DND-41 (cell line): ENCODE measurements around the gene PLGLB2.
"Not testable (repeated sequence)": the region's sequence is repeated elsewhere in the genome, so short reads cannot be mapped to it uniquely, and the experiment has no call there.

Experiments used
- ATAC-seq: fragments of 200-7000 bp; cut with Tn5 transposase; 3 replicates; pipeline ENCODE4 v1.9.1; 2021; ENCODE audit warnings: low read depth; ENCODE audit not compliant: insufficient read depth
- DNase-seq: peaks from one replicate; pipeline ENCODE4 v3.0.0-alpha.2; 2020
- H2AFZ ChIP-seq: 2 replicates; pipeline ENCODE4 v1.6.0; 2012; ENCODE audit warnings: low read depth, low read length
- H3K27ac ChIP-seq: 2 replicates; pipeline ENCODE4 v1.5.1; 2012; ENCODE audit warnings: low read length, inconsistent platforms
- H3K27me3 ChIP-seq: fragments of 200-600 bp; sonication (generic); 2 replicates; pipeline ENCODE4 v1.6.0; 2012; ENCODE audit warnings: low read length, mild to moderate bottlenecking, inconsistent platforms; ENCODE audit not compliant: insufficient read depth, poor library complexity
- H3K36me3 ChIP-seq: 2 replicates; pipeline ENCODE4 v1.5.1; 2012; ENCODE audit warnings: low read length, inconsistent platforms; ENCODE audit not compliant: insufficient read depth
- H3K4me1 ChIP-seq: 2 replicates; pipeline ENCODE4 v1.5.1; 2012; ENCODE audit warnings: mild to moderate bottlenecking, low read length; ENCODE audit not compliant: insufficient read depth
- H3K4me2 ChIP-seq: 2 replicates; pipeline ENCODE4 v1.6.0; 2012; ENCODE audit warnings: mild to moderate bottlenecking, moderate library complexity, low read length, inconsistent platforms; ENCODE audit not compliant: insufficient read depth
- H3K4me3 ChIP-seq, 2 experiments: fragments of 200-600 bp in 1 of 2; shearing (Covaris generic) in 1 of 2; 2 replicates each; pipeline ENCODE4 v1.5.1; 2012 to 2016; ENCODE audit warnings: inconsistent platforms in 2 of 2, low read length in 2 of 2, mild to moderate bottlenecking in 2 of 2, low read depth in 1 of 2, moderate library complexity in 1 of 2
- H3K79me2 ChIP-seq: 2 replicates; pipeline ENCODE4 v1.6.0; 2012; ENCODE audit warnings: low read length, inconsistent platforms; ENCODE audit not compliant: insufficient read depth
- H3K9ac ChIP-seq: 2 replicates; pipeline ENCODE4 v1.6.0; 2012; ENCODE audit warnings: low read depth, mild to moderate bottlenecking, inconsistent platforms, low read length, moderate library complexity
- H3K9me3 ChIP-seq: 2 replicates; pipeline ENCODE4 v1.5.1; 2012; ENCODE audit warnings: low read length, moderate library complexity, mild to moderate bottlenecking, inconsistent platforms; ENCODE audit not compliant: insufficient read depth, severe bottlenecking
- H4K20me1 ChIP-seq: 2 replicates; pipeline ENCODE4 v1.6.0; 2012; ENCODE audit warnings: low read length; ENCODE audit not compliant: insufficient read depth

Gene PLGLB2

DNA sequence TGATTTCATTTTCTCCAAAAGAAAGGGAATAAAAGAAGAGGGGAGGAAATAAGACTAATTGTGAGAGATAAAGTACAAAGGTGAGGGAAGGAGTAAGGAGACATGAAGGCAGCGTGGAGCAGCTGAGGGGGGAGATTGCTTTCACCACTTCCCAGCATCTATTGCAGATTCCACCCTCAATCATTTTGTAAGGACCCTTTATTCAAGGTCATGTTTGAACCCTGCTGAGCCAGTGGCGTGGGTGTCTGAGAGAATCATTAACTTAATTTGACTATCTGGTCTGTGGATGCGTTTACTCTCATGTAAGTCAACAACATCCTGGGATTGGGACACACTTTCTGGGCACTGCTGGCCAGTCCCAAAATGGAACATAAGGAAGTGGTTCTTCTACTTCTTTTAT, at the start of gene PLGLB2:
Gene PLGLB2 (plus strand): TSS at position 297 of the 400 bp plus-strand sequence. CDS start 67 bp downstream, at position 364.
- ATAC-seq, H3K79me2 ChIP-seq, H3K27ac ChIP-seq, H4K20me1 ChIP-seq, H3K4me1 ChIP-seq, H3K4me3 ChIP-seq, H3K9ac ChIP-seq, H3K27me3 ChIP-seq, H3K9me3 ChIP-seq, H2AFZ ChIP-seq, H3K4me2 ChIP-seq, H3K36me3 ChIP-seq, DNase-seq: not testable (repeated sequence)

DNA sequence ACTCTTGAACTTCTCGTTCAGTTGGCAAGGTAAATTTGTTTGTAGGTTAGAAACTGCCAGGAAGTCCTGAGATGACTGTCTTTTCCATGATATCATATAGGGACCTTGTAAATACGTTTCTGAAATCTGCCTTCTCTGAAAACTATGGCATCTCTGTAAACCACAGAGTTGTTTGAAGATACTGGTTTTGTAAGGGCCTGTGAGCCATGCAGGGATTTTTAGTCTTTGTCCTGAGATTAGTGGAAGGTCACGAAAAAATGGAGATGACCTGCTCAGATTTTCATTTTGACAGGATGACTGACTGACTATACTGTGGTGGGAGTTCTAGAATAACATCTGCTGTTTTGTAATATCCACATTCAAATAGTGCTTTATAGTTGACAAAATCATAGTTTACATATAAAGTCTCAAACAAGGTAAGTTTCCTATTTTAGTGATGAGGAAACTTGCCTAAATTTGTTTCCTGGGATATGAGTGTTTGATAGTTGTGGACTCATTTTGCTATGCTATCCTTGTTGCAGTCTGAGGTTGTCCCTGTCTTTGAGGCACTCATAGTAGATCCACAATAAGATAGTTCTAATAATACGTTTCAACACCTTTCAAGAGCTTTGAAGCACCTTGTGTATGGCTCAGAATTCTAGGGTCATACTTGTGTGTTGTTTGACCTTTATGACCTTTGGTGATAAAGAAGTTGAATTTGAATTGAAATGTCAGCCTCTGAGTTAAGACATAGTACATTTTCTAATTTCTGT, 43.1 kb upstream of the PLGLB2 start:
- H4K20me1 ChIP-seq, H3K36me3 ChIP-seq, H3K27ac ChIP-seq, H3K4me1 ChIP-seq, H3K4me3 ChIP-seq, H3K9me3 ChIP-seq, H2AFZ ChIP-seq, H3K9ac ChIP-seq, ATAC-seq, H3K79me2 ChIP-seq, H3K27me3 ChIP-seq, H3K4me2 ChIP-seq, DNase-seq: not testable (repeated sequence)

DNA sequence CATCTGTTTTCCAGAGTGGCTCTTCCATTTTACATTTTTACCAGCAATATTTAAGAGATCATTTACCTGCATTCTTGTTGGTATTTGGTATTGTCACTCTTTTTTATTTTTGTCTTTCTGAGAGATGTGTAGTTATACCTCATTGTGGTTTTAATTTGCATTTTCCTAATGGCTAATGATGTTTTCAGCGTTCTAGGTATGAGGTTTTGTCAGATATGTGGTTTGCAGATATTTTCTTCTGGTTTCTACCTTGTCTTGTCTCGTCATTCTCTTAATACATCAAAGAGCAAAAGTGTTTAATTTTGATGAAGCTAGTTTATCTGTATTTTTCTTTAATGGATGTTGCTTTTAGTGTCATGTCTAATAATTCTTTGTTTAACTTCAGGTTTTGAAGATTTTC, 39.5 kb upstream of the PLGLB2 start:
- not testable (repeated sequence) for H3K9me3 ChIP-seq, DNase-seq, H3K27me3 ChIP-seq, H3K4me1 ChIP-seq, H3K79me2 ChIP-seq, ATAC-seq, H2AFZ ChIP-seq, H3K27ac ChIP-seq, H3K4me2 ChIP-seq, H4K20me1 ChIP-seq, H3K4me3 ChIP-seq, H3K36me3 ChIP-seq, H3K9ac ChIP-seq

DNA sequence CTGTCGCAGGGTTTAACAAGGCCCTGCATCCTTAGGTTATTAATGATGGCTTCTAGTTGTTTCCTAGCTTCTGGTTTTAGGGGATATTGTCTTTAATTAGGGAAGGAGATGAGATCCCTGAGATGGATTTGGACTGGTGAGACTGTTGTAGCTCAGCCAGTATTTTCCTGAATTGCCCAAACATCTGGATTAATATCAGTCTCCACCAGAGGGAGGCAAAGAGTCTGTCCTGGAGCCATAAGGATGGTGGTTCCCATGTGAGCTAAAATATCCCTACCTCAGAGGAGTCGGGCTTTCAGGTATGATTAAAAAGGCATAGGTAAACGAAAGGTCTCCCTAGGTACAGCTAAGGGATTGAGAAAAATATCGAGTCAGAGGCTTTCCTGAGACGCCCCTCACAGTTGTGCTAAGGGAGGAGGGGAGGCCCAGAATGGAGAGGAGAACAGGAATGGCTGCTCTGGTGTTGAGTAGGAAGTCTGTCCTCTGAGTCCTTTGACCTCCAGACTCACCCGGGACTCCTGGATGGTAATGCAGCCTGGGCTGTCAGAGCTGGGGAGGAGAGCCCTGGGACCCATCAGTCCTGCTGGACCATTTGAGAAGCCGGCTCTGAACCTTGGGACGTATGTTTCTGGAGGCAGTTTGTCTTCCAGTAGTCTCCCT, 19.8 kb upstream of the PLGLB2 start:
- H4K20me1 ChIP-seq, H3K4me2 ChIP-seq, H3K27ac ChIP-seq, H3K4me3 ChIP-seq, H3K79me2 ChIP-seq, H3K36me3 ChIP-seq, H3K27me3 ChIP-seq, H3K9me3 ChIP-seq, H3K9ac ChIP-seq, DNase-seq, H3K4me1 ChIP-seq, H2AFZ ChIP-seq: not testable (repeated sequence)
- ATAC-seq: peak; percentile 87

DNA sequence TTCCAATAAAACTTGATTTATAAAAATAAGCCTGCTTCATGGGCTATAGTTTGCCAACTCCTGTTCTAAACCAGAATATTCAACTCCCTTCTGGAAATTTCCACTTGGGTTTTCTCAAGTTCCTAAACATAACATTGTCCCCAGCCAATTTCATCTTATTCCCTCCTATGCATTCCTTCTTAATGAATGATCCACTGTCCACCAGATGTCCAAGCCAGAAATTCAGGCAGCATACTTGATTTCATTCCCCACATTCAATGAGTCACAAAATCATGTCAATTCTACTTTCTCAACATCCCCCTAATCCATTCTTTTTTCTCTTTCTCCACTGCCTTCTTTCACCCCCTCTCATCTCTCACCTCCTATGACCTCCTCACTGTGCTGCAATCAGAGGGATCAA, 7.0 kb upstream of the PLGLB2 start:
- not testable (repeated sequence) for H2AFZ ChIP-seq, ATAC-seq, H3K9me3 ChIP-seq, DNase-seq, H3K9ac ChIP-seq, H3K4me2 ChIP-seq, H3K79me2 ChIP-seq, H3K27me3 ChIP-seq, H4K20me1 ChIP-seq, H3K4me1 ChIP-seq, H3K36me3 ChIP-seq, H3K27ac ChIP-seq, H3K4me3 ChIP-seq

DNA sequence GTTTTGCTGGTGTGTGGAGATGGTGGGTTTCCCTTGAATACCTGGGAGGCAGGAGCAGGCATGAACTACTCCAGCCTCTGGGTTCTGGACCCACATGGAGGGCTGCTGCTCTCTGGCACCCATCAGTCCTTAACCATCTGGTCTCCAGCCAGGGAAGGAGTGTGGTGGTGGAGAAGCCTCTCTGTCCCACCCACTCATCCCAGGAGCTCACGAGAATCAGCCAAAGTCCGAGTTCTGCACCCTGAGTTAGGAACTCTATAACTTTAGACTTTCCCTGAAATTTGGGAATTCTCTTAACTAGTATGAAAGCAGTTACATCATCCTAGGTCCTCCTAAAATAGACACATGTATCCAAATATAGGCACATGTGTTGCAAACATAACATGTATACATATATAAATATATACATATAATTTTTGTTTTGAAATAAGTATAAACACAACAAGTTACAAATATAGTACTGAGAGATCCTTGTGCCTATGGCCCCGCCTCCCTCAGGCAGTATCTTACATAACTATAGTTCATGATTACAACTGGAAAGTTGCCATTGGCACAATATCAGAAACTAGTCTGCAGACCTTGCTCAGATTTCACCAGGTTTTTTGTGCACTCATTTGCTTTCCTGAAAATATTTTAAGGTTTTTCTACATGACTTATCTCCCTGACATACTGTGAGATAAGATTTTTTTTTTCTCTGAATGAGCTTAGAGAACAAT, 5.3 kb upstream of the PLGLB2 start:
- not testable (repeated sequence) for H4K20me1 ChIP-seq, H2AFZ ChIP-seq, H3K27me3 ChIP-seq, DNase-seq, H3K79me2 ChIP-seq, H3K4me3 ChIP-seq, H3K27ac ChIP-seq, H3K4me2 ChIP-seq, H3K9me3 ChIP-seq, H3K4me1 ChIP-seq, H3K9ac ChIP-seq, H3K36me3 ChIP-seq
- ATAC-seq: 0 out of 3 replicates have a peak, but pooled peaks have one; percentile 24
